Sigmoid colon (tissue), 7 donors: ENCODE measurements around the gene MUL1. TPM values are rescaled to one million over a fixed set of nuclear protein-coding genes. Genes with fewer than 3 reads are reported as not detected.
"Not testable (repeated sequence)": the region's sequence is repeated elsewhere in the genome, so short reads cannot be mapped to it uniquely, and the experiment has no call there.

ENCODE experiments used
- DNase-seq: peaks from one replicate; pipeline ENCODE4 v3.0.0-alpha.2; 2019
- H3K27ac ChIP-seq, 4 donors: fragments of 200-600 bp; sonication (generic); one replicate each; pipeline ENCODE4 v1.5.1; 2016 to 2019; ENCODE audit warnings: mild to moderate bottlenecking in 1 of 4
- H3K27me3 ChIP-seq, 3 donors: fragments of 200-600 bp; sonication (generic); one replicate each; pipeline ENCODE4 v1.5.1; 2019; ENCODE audit warnings: mild to moderate bottlenecking in 1 of 3
- H3K36me3 ChIP-seq, 4 donors: fragments of 200-600 bp; sonication (generic); one replicate each; pipeline ENCODE4 v1.5.1; 2016 to 2019
- H3K4me1 ChIP-seq, 4 donors: fragments of 200-600 bp; sonication (generic); one replicate each; pipeline ENCODE4 v1.5.1; 2017 to 2019
- H3K4me3 ChIP-seq, 4 donors: fragments of 200-600 bp; sonication (generic); one replicate each; pipeline ENCODE4 v1.5.1; 2017 to 2019; ENCODE audit warnings: mild to moderate bottlenecking in 2 of 4, moderate library complexity in 1 of 4
- H3K9me3 ChIP-seq, 4 donors: fragments of 200-600 bp in 3 of 4; sonication (generic) in 3 of 4; one replicate each; pipeline versions ENCODE4 v1.5.1 to v1.6.1; 2013 to 2019
- EP300 ChIP-seq, 4 donors: sonication (generic); formaldehyde crosslinking; IDR thresholded peaks; one replicate each; pipeline ENCODE4 v1.6.1; 2017; ENCODE audit warnings: antibody characterized with exemption in 4 of 4
- POLR2A ChIP-seq, 2 donors: fragments of 450-650 bp; IDR thresholded peaks; one replicate each; pipeline ENCODE4 v1.6.1; 2016; ENCODE audit warnings: antibody characterized with exemption in 2 of 2, mild to moderate bottlenecking in 2 of 2, moderate library complexity in 2 of 2
- POLR2AphosphoS5 ChIP-seq, 4 donors: sonication (generic); formaldehyde crosslinking; IDR thresholded peaks; one replicate each; pipeline ENCODE4 v1.6.1; 2017; ENCODE audit warnings: antibody characterized with exemption in 4 of 4
- WGBS, 2 donors: extraction: QIAGEN DNeasy Blood & Tissue Kit; methylation state at CpG; one replicate each; pipeline ENCODE4 v1.1.7; 2013; 5-methylcytosine and 5-hydroxymethylcytosine counted together
- intact Hi-C: fragments of 100-400 bp; cut with DNase I; formaldehyde crosslinking; loops from one replicate; pipeline ENCODE4 v1.15.1; 2023
- polyA plus RNA-seq, 3 donors: library from polyadenylated mRNA; stranded (reverse); fragments of 200-250 nt; gene quantifications; one replicate each; pipeline ENCODE4 v1.2.3, GENCODE V29; 2013
- total RNA-seq, 4 donors: library from RNA; depleted of rRNA; stranded (reverse); fragments of >200 nt; gene quantifications; one replicate each; pipeline ENCODE4 v1.1.0, GENCODE V29; 2016
- TF ChIP-seq, protein P1 (sequence below), 4 experiments: fragments of 450-650 bp in 3 of 4; fragments of 200-600 bp in 1 of 4; IDR thresholded peaks; one replicate each; pipeline ENCODE4 v1.5.1; 2016 to 2019; ENCODE audit warnings: antibody characterized with exemption in 4 of 4, mild to moderate bottlenecking in 3 of 4, moderate library complexity in 2 of 4
- donor health status: healthy with polysubstance abuse.
- donor health status: Bipolar disorder and iron deficiency.
- donor health status: healthy.

Gene MUL1
- total and polyA plus RNA-seq, 7 donors, result 4.8 to 34.1 (median 30.3) TPM

GRCh38 chr1:20530306-20530705 lies 22.4 kb upstream of the MUL1 start:
- intact Hi-C loops, result no loop called here
- H3K27me3 ChIP-seq, result peaks cover 0 to 14% (median 13%) of the 10 kb centered on the region in 3 donors
- no peak for DNase-seq
- H3K4me1 ChIP-seq, result no peaks in the 10 kb centered on the region
- no peaks in the 10 kb centered on the region for H3K9me3 ChIP-seq
- no peaks in the 10 kb centered on the region for H3K36me3 ChIP-seq
- 37 to 45% methylated on average over 8 of the region's 8 CpGs for WGBS, 2 donors
- H3K4me3 ChIP-seq, result no peak overlapping the region
- TF ChIP-seq, protein P1, sequence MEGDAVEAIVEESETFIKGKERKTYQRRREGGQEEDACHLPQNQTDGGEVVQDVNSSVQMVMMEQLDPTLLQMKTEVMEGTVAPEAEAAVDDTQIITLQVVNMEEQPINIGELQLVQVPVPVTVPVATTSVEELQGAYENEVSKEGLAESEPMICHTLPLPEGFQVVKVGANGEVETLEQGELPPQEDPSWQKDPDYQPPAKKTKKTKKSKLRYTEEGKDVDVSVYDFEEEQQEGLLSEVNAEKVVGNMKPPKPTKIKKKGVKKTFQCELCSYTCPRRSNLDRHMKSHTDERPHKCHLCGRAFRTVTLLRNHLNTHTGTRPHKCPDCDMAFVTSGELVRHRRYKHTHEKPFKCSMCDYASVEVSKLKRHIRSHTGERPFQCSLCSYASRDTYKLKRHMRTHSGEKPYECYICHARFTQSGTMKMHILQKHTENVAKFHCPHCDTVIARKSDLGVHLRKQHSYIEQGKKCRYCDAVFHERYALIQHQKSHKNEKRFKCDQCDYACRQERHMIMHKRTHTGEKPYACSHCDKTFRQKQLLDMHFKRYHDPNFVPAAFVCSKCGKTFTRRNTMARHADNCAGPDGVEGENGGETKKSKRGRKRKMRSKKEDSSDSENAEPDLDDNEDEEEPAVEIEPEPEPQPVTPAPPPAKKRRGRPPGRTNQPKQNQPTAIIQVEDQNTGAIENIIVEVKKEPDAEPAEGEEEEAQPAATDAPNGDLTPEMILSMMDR (IDR thresholded peaks at IDR 0.05), result no peak
- no peak for TF ChIP-seq POLR2A (IDR thresholded peaks at IDR 0.05)
- TF ChIP-seq EP300 (IDR thresholded peaks at IDR 0.05), result no peak
- TF ChIP-seq POLR2AphosphoS5 (IDR thresholded peaks at IDR 0.05), result no peak
- H3K27ac ChIP-seq, result no peak overlapping the region

DNA sequence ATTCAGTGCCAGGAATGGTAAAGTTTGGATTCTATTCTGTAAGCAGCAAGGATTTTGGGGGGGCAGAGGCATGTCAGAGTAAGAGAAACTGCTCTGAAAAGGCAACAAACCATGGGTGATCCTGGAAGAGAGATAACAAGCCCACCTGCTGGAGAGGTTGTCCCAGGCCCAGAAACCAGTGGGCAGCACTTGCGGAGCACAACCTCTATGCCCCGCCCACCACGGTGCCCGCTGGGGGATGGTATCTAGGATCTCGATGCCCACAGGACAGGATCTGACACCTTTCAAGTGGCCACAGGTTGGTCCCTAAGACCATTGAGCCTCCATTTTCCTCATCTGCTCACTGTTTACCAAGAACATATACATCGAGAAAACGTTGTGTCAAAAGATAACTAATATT lies 20.3 kb upstream of the MUL1 start:
- Histone ChIP-seq H3K27ac (no peak overlapping the region), H3K27me3 (peaks cover 0 to 14% (median 12%) of the 10 kb centered on the region in 3 donors), H3K9me3 (no peaks in the 10 kb centered on the region), H3K36me3 (no peaks in the 10 kb centered on the region), H3K4me3 (no peak overlapping the region), H3K4me1 (no peaks in the 10 kb centered on the region)
- DNase-seq, result no peak
- no peak for TF ChIP-seq POLR2A (IDR thresholded peaks at IDR 0.05)
- no peak for TF ChIP-seq EP300 (IDR thresholded peaks at IDR 0.05)
- TF ChIP-seq, protein P1 (IDR thresholded peaks at IDR 0.05), result no peak
- no peak for TF ChIP-seq POLR2AphosphoS5 (IDR thresholded peaks at IDR 0.05)
- intact Hi-C loops, result no loop called here
- WGBS, 2 donors, result 57 to 73% methylated on average over 7 of the region's 7 CpGs

DNA sequence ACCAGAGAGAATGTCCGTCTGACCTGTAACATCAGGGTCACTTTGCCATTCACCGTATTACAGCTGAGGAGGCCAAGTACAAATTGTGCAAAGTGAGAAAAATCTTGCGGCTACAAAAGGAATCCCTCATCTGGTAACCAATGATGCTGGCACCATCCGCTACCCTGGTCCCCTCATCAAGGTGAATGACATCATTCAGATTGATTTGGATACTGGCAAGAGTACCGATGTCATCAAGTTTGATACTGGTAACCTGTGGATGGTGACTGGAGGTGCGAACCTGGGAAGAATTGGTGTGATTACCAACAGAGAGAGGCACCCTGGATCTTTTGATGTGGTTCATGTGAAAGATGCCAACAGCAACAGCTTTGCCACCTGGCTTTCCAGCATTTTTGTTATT lies 18.3 kb upstream of the MUL1 start:
- WGBS, 2 donors, result 85 to 90% methylated on average over 6 of the region's 6 CpGs
- no peaks in the 10 kb centered on the region for H3K9me3 ChIP-seq
- H3K4me3 ChIP-seq, result no peak overlapping the region
- no peak for DNase-seq
- intact Hi-C loops, result no loop called here
- H3K36me3 ChIP-seq, result no peaks in the 10 kb centered on the region
- TF ChIP-seq, protein P1 (IDR thresholded peaks at IDR 0.05), result no peak
- TF ChIP-seq POLR2A (IDR thresholded peaks at IDR 0.05) (no peak), POLR2AphosphoS5 (IDR thresholded peaks at IDR 0.05) (no peak), EP300 (IDR thresholded peaks at IDR 0.05) (no peak)
- peaks cover 0 to 7% (median 0%) of the 10 kb centered on the region in 4 donors for H3K4me1 ChIP-seq
- peaks cover 0 to 14% (median 9%) of the 10 kb centered on the region in 3 donors for H3K27me3 ChIP-seq
- H3K27ac ChIP-seq, result no peak overlapping the region

DNA sequence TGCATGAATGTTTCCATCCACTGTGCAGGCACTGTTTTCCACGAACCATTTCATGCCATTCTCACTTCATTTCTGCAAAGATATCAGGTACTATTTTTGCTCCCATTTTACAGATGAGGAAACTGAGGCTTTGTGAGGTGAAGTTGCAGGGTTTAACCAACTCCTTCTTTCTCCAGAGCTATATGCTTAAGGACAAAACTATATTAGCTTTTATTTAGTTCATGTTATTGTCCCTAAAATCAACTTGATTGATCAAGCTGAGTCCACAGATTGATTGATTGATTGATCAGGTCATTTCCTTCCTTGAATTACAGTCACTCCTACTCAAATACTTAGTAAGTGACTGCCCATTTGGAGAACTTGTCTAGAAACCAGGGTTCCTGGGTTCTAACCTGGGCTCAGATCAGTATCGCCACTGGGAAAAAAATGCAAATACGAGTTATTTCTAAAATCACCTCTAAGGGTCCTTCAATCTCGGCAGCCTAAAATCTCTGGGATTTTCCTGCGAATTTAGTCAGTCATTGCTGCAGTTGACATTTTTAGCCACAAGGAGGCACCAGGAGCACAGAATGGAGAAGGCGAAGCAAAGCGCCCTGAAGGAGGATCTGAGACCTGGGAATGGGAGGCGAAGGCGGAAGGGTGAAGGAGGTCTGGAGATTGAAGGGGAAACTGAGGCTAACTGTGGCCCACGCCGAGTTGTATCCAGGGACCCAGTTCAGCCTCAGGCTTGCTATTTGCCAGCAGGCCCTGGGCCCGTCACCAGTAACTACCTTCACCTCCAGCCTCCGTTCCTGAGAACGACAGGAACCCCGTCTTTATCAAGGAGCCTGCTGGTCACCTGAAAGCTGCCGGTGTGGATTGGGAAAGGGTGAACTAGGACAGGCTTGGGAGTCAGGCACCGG lies 14.3 kb upstream of the MUL1 start:
- Histone ChIP-seq H3K4me1 (peaks cover 0 to 7% (median 0%) of the 10 kb centered on the region in 4 donors), H3K27ac (no peak overlapping the region), H3K36me3 (no peaks in the 10 kb centered on the region), H3K27me3 (no peaks in the 10 kb centered on the region), H3K9me3 (no peaks in the 10 kb centered on the region), H3K4me3 (peak overlapping the region in 1 of 4 donors; percentile 6)
- TF ChIP-seq, protein P1 (IDR thresholded peaks at IDR 0.05), result peak; percentile 87 to 93 (median 90)
- no peak for TF ChIP-seq POLR2A (IDR thresholded peaks at IDR 0.05)
- no peak for TF ChIP-seq POLR2AphosphoS5 (IDR thresholded peaks at IDR 0.05)
- 19 to 23% methylated on average over 17 of the region's 17 CpGs for WGBS, 2 donors
- intact Hi-C loops, result loop anchor here (2.0 kb wide), 1 partner anchor 111 kb away; the partner anchor contains the start of gene PINK1
- peak; percentile 85 for DNase-seq

DNA sequence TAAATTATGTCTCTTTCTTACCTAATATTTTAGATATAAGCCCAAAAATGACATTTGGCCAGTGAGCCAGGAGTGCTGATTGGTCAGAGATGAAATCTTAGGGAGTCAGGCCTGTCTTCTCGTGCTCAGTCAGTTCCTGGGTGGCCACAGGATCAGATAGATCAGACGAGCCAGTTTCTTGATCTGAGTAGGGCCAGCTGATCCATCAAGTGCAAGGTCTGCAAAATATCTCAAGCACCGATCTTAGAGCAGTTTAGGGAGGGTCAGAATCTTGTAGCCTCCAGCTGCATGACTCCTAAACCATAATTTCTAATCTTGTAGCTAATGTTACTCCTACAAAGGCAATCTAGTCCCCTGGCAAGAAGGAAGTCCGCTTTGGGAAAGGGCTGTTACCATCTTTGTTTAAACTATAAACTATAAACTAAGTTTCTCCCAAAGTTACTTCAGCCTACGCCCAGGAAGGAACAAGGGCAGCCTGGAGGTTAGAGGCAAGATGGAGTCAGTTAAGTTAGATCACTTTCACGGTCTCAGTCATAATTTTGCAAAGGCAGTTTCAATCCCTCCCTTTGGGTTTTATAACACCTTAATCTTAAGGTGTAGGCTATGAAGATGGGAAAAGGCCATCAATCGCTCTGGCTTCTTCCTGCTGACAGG lies 11.8 kb upstream of the MUL1 start:
- H3K4me3 ChIP-seq, H3K27ac ChIP-seq, DNase-seq, H3K9me3 ChIP-seq, H3K27me3 ChIP-seq, H3K36me3 ChIP-seq, H3K4me1 ChIP-seq, intact Hi-C loops: not testable (repeated sequence)
- WGBS, 2 donors, result 32 to 56% methylated on average over 7 of the region's 7 CpGs
